Progenitor cell of endocrine pancreas (in vitro differentiated cells): ENCODE measurements around the gene CT45A5. TPM values are rescaled to one million over a fixed set of nuclear protein-coding genes. Genes with fewer than 3 reads are reported as not detected.
"Not testable (repeated sequence)": the region's sequence is repeated elsewhere in the genome, so short reads cannot be mapped to it uniquely, and the experiment has no call there.

Experiments used
- DNase-seq: peaks from one replicate; pipeline ENCODE4 v3.0.0; 2021; ENCODE audit warnings: low spot score; ENCODE audit not compliant: unreplicated experiment
- H3K27ac Mint-ChIP-seq: 2 replicates; pipeline ENCODE4 v1.8.0; 2021; ENCODE audit warnings: mild to moderate bottlenecking, moderate library complexity, mixed read lengths
- H3K27me3 Mint-ChIP-seq: 2 replicates; pipeline ENCODE4 v1.8.0; 2021; ENCODE audit warnings: mixed read lengths
- H3K36me3 Mint-ChIP-seq: 2 replicates; pipeline ENCODE4 v1.8.0; 2022; ENCODE audit warnings: mixed read lengths; ENCODE audit not compliant: insufficient read depth
- H3K4me1 Mint-ChIP-seq: 2 replicates; pipeline ENCODE4 v1.8.0; 2021; ENCODE audit warnings: low read depth, mixed read lengths
- H3K4me3 Mint-ChIP-seq: 2 replicates; pipeline ENCODE4 v1.8.0; 2021; ENCODE audit warnings: low read depth, mild to moderate bottlenecking, moderate library complexity, mixed read lengths
- H3K9me3 Mint-ChIP-seq: 2 replicates; pipeline ENCODE4 v1.8.0; 2021; ENCODE audit warnings: low read depth, mixed read lengths
- total RNA-seq: library from RNA; stranded (reverse); gene quantifications from 2 replicates; pipeline ENCODE4 v1.2.1, GENCODE V29; 2021
- TF ChIP-seq, protein P1 (sequence below): fragments of 200-600 bp; sonication (generic); IDR thresholded peaks from one replicate; pipeline ENCODE4 v1.5.0; 2021; ENCODE audit warnings: antibody characterized with exemption, mild to moderate bottlenecking; ENCODE audit not compliant: unreplicated experiment

The CT45A5 gene
- total RNA-seq, 1 donor from 2014 or later = not detected

DNA sequence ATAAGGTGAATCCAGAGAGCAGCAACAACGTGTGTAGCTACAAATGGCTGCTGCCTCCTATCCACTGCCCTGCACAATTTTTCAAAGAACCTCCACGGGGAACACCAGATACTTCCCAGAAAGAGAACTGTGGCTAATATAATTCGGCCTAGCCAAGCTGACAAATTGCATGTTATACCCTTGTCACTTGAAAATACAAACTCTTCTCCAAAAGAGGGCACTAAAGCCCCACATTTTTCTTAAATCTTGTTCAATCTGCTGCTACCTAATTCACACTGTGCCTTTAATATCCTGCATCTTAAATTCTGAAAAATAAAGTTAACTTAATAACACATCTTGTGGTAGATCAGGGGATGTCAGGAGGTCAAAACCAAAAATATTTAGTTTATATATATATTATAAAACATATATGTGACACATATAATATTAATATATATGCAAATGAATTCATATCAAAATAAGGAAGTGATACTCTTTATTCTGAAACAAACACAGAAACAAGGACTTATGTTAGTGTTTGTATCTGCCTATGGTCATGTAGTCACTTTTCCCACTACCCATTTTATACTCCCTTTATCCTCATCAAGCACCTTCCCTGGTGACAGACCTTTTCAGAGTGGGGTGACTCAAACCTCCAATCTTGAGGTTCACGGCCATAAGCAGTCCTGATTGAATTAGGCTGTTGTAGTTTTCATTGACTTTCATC lies 47.8 kb downstream of the CT45A5 start:
- Mint-ChIP-seq H3K4me3 (no peak overlapping the region), H3K27me3 (no peaks in the 10 kb centered on the region), H3K27ac (no peak overlapping the region), H3K4me1 (no peaks in the 10 kb centered on the region), H3K36me3 (no peaks in the 10 kb centered on the region), H3K9me3 (peaks cover 27% of the 10 kb centered on the region)
- no peak for DNase-seq
- TF ChIP-seq, protein P1, sequence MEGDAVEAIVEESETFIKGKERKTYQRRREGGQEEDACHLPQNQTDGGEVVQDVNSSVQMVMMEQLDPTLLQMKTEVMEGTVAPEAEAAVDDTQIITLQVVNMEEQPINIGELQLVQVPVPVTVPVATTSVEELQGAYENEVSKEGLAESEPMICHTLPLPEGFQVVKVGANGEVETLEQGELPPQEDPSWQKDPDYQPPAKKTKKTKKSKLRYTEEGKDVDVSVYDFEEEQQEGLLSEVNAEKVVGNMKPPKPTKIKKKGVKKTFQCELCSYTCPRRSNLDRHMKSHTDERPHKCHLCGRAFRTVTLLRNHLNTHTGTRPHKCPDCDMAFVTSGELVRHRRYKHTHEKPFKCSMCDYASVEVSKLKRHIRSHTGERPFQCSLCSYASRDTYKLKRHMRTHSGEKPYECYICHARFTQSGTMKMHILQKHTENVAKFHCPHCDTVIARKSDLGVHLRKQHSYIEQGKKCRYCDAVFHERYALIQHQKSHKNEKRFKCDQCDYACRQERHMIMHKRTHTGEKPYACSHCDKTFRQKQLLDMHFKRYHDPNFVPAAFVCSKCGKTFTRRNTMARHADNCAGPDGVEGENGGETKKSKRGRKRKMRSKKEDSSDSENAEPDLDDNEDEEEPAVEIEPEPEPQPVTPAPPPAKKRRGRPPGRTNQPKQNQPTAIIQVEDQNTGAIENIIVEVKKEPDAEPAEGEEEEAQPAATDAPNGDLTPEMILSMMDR = no peak

DNA sequence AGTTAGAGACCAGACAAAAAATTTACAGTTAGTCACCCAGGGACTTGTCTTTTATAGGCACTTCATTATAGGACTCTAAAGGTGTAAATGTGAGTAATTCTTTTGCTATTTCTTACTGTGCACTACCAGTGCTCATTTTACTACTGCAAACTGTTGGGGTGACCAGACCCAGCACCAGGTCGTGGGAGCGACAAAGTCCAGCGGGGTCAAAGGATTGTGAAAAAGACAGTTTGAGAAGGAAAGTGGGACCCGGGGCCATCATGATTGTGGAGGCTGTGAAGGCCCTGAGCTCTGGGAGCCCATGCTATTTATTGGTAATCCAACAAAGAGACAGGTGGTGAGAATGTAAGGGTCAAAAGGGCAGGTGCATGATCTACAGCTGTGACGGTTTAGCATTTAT lies 50.6 kb downstream of the CT45A5 start:
- H3K9me3 Mint-ChIP-seq = peaks cover 16% of the 10 kb centered on the region
- not testable (repeated sequence) for H3K4me3 Mint-ChIP-seq, H3K27ac Mint-ChIP-seq, H3K36me3 Mint-ChIP-seq, H3K4me1 Mint-ChIP-seq, H3K27me3 Mint-ChIP-seq, DNase-seq

Other genes with a start within 250 kb of the CT45A5 start
- not detected in 2 replicates for gene CT45A1, start 71.9 kb downstream of the CT45A5 start, total RNA-seq
- not detected in 2 replicates for gene CT45A3, start 17.3 kb downstream of the CT45A5 start, total RNA-seq
- gene CT45A6, start 17.3 kb upstream of the CT45A5 start, total RNA-seq = not detected in 2 replicates
- gene CT45A2, start 34.5 kb upstream of the CT45A5 start, total RNA-seq = not detected in 2 replicates
- gene CT45A7, start 51.8 kb upstream of the CT45A5 start, total RNA-seq = not detected in 2 replicates
- not detected in 2 replicates for gene CT45A8, start 69.0 kb upstream of the CT45A5 start, total RNA-seq
- not detected in 2 replicates for gene CT45A9, start 86.3 kb upstream of the CT45A5 start, total RNA-seq
- not detected in 2 replicates for gene CT45A10, start 107.9 kb upstream of the CT45A5 start, total RNA-seq
- not detected in 2 replicates for gene SAGE1, start 108.2 kb upstream of the CT45A5 start, total RNA-seq
- 17.6 and 17.7 TPM in 2 replicates for gene MMGT1, start 188.5 kb upstream of the CT45A5 start, total RNA-seq
- 15.3 and 15.5 TPM in 2 replicates for gene SLC9A6, start 199.9 kb upstream of the CT45A5 start, total RNA-seq